ENCODE results near the gene RMDN3. TPM values are rescaled to one million over a fixed set of nuclear protein-coding genes. Genes with fewer than 3 reads are reported as not detected.

Gene RMDN3
- total and polyA plus RNA-seq, 2 donors from 2014 or later, result 34.9 to 38.2 TPM

DNA sequence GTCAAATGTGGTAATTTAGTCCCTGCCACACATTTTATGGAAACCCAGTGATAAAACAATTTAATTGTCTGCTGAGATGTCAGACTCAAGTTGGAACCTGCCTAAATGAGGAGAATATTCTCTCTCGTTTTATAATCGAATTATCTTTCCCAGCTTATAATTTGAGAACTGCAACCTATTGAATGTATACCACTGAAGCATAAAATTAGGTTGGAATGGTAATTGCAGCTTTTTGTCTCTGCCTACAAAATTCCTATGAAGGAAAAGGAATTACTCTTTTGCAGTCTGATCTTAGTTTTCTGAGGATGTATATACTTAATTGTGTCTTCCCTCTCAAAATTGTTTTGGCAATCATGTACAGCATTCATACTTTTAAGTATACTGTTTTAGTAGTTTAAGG, 31.1 kb downstream of the RMDN3 start:
- Histone ChIP-seq H3K27me3 (ENCODE audit: control insufficient read depth, insufficient read depth, low read length) (no peaks in the 10 kb centered on the region), H3K36me3 (ENCODE audit: control insufficient read depth in 2 of 3, insufficient read depth in 3 of 3, low read length in 3 of 3) (no peaks in the 10 kb centered on the region), H3K9me3 (ENCODE audit: control insufficient read depth in 2 of 3, insufficient read depth in 1 of 3, low read length in 3 of 3) (no peaks in the 10 kb centered on the region), H3K4me3 (ENCODE audit: low read length in 3 of 3) (no peak overlapping the region), H3K4me1 (ENCODE audit: control insufficient read depth in 2 of 3, insufficient read depth in 2 of 3, low read depth in 1 of 3, low read length in 3 of 3) (no peaks in the 10 kb centered on the region), H3K9ac (ENCODE audit: low read length in 3 of 3) (no peak overlapping the region), H3K27ac (ENCODE audit: low read depth in 2 of 2, low read length in 2 of 2) (no peak overlapping the region)
- intact Hi-C loops (cut with DNase I), result no loop called here
- TF ChIP-seq, protein P1, sequence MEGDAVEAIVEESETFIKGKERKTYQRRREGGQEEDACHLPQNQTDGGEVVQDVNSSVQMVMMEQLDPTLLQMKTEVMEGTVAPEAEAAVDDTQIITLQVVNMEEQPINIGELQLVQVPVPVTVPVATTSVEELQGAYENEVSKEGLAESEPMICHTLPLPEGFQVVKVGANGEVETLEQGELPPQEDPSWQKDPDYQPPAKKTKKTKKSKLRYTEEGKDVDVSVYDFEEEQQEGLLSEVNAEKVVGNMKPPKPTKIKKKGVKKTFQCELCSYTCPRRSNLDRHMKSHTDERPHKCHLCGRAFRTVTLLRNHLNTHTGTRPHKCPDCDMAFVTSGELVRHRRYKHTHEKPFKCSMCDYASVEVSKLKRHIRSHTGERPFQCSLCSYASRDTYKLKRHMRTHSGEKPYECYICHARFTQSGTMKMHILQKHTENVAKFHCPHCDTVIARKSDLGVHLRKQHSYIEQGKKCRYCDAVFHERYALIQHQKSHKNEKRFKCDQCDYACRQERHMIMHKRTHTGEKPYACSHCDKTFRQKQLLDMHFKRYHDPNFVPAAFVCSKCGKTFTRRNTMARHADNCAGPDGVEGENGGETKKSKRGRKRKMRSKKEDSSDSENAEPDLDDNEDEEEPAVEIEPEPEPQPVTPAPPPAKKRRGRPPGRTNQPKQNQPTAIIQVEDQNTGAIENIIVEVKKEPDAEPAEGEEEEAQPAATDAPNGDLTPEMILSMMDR (IDR thresholded peaks at IDR 0.05; ENCODE audit: borderline replicate concordance, extremely low read depth, insufficient read depth), result no peak
- DNase-seq (no peak), FAIRE-seq (no peak)

DNA sequence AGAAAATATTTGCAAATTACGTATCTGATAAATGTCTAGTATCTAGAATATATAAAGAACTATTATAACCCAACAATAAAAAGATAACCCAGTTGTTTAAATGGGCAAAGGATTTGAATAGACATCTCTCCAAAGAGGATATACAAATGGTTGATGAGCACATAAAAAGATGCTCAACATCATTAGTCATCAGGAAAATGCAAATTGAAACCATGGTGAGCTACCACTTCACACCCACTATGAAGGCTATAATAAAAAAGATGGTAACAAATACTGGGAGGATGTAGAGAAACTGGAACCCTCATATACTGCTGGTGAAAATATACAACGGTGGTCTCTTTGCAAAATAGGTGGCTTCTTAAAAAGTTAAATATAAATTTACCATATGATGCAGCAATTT, 32.1 kb downstream of the RMDN3 start:
- TF ChIP-seq, protein P1 (IDR thresholded peaks at IDR 0.05; ENCODE audit: borderline replicate concordance, extremely low read depth, insufficient read depth), result no peak
- H3K9ac ChIP-seq (ENCODE audit: low read length in 3 of 3), result no peak overlapping the region
- H3K9me3 ChIP-seq (ENCODE audit: control insufficient read depth in 2 of 3, insufficient read depth in 1 of 3, low read length in 3 of 3), result no peaks in the 10 kb centered on the region
- FAIRE-seq, result no peak
- H3K4me1 ChIP-seq (ENCODE audit: control insufficient read depth in 2 of 3, insufficient read depth in 2 of 3, low read depth in 1 of 3, low read length in 3 of 3), result no peaks in the 10 kb centered on the region
- H3K27me3 ChIP-seq (ENCODE audit: control insufficient read depth, insufficient read depth, low read length), result no peaks in the 10 kb centered on the region
- intact Hi-C loops (cut with DNase I), result no loop called here
- H3K27ac ChIP-seq (ENCODE audit: low read depth in 2 of 2, low read length in 2 of 2), result no peak overlapping the region
- DNase-seq, result no peak
- H3K36me3 ChIP-seq (ENCODE audit: control insufficient read depth in 2 of 3, insufficient read depth in 3 of 3, low read length in 3 of 3), result no peaks in the 10 kb centered on the region
- H3K4me3 ChIP-seq (ENCODE audit: low read length in 3 of 3), result no peak overlapping the region

- H3K4me1 ChIP-seq (ENCODE audit: control insufficient read depth in 2 of 3, insufficient read depth in 2 of 3, low read depth in 1 of 3, low read length in 3 of 3), result no peaks in the 10 kb centered on the region
- no peak overlapping the region for H3K27ac ChIP-seq (ENCODE audit: low read depth in 2 of 2, low read length in 2 of 2)
- no peak overlapping the region for H3K9ac ChIP-seq (ENCODE audit: low read length in 3 of 3)
- H3K27me3 ChIP-seq (ENCODE audit: control insufficient read depth, insufficient read depth, low read length), result no peaks in the 10 kb centered on the region
- no peaks in the 10 kb centered on the region for H3K36me3 ChIP-seq (ENCODE audit: control insufficient read depth in 2 of 3, insufficient read depth in 3 of 3, low read length in 3 of 3)
- TF ChIP-seq, protein P1 (IDR thresholded peaks at IDR 0.05; ENCODE audit: borderline replicate concordance, extremely low read depth, insufficient read depth), result no peak
- no peak overlapping the region for H3K4me3 ChIP-seq (ENCODE audit: low read length in 3 of 3)
- no peak for FAIRE-seq
- DNase-seq, result no peak
- no peaks in the 10 kb centered on the region for H3K9me3 ChIP-seq (ENCODE audit: control insufficient read depth in 2 of 3, insufficient read depth in 1 of 3, low read length in 3 of 3)
- intact Hi-C loops (cut with DNase I), result no loop called here
These were observed 32.7 kb downstream of the RMDN3 start for GRCh38 chr15:40722354-40722753.

DNA sequence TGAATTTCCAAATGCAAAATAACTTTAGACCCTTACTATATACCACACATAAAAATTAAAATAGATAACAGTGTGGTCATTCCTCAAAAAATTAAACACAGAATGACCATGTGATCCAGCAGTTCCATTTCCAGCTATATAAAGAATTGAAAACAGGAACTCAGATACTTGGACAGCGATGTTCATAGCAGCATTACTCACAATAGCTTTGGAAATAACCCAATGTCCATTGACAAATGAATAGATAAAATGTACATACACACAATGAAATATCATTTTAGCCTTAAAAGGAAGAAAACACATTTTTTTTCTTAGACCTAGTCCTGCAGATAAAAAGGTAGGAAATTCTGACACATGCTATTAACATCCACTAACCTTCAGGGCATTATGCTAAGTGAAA, 33.4 kb downstream of the RMDN3 start:
- no peaks in the 10 kb centered on the region for H3K36me3 ChIP-seq (ENCODE audit: control insufficient read depth in 2 of 3, insufficient read depth in 3 of 3, low read length in 3 of 3)
- H3K27me3 ChIP-seq (ENCODE audit: control insufficient read depth, insufficient read depth, low read length), result no peaks in the 10 kb centered on the region
- intact Hi-C loops (cut with DNase I), result no loop called here
- no peak overlapping the region for H3K4me3 ChIP-seq (ENCODE audit: low read length in 3 of 3)
- FAIRE-seq (no peak), DNase-seq (no peak)
- no peaks in the 10 kb centered on the region for H3K4me1 ChIP-seq (ENCODE audit: control insufficient read depth in 2 of 3, insufficient read depth in 2 of 3, low read depth in 1 of 3, low read length in 3 of 3)
- no peak overlapping the region for H3K27ac ChIP-seq (ENCODE audit: low read depth in 2 of 2, low read length in 2 of 2)
- TF ChIP-seq, protein P1 (IDR thresholded peaks at IDR 0.05; ENCODE audit: borderline replicate concordance, extremely low read depth, insufficient read depth), result no peak
- H3K9me3 ChIP-seq (ENCODE audit: control insufficient read depth in 2 of 3, insufficient read depth in 1 of 3, low read length in 3 of 3), result no peaks in the 10 kb centered on the region
- no peak overlapping the region for H3K9ac ChIP-seq (ENCODE audit: low read length in 3 of 3)

All from kidney (tissue), 14 donors.